Lower leg skin (tissue), 3 donors: ENCODE results near the gene LAMA4.

Experiments used
- CTCF ChIP-seq, 3 donors: fragments of 450-650 bp; IDR thresholded peaks; one replicate each; pipeline ENCODE4 v1.5.1; 2016; ENCODE audit warnings: antibody characterized with exemption in 3 of 3, mild to moderate bottlenecking in 3 of 3, moderate library complexity in 2 of 3
- POLR2A ChIP-seq, 2 donors: fragments of 450-650 bp; IDR thresholded peaks; one replicate each; pipeline ENCODE4 v1.6.1; 2016 to 2017; ENCODE audit warnings: antibody characterized with exemption in 2 of 2, mild to moderate bottlenecking in 1 of 2, moderate library complexity in 1 of 2

GRCh38 chr6:112062966-112063365, 191.4 kb downstream of the LAMA4 start:
- TF ChIP-seq CTCF (IDR thresholded peaks at IDR 0.05) (no peak), POLR2A (IDR thresholded peaks at IDR 0.05) (no peak)
